Measurements from ENCODE around the gene VAMP1. TPM values are rescaled to one million over a fixed set of nuclear protein-coding genes. Genes with fewer than 3 reads are reported as not detected.
A peak's percentile ranks its signal among the peaks of the same experiment; 100 is the strongest.
"Not testable (repeated sequence)": the region's sequence is repeated elsewhere in the genome, so short reads cannot be mapped to it uniquely, and the experiment has no call there.

The VAMP1 gene, protein sequence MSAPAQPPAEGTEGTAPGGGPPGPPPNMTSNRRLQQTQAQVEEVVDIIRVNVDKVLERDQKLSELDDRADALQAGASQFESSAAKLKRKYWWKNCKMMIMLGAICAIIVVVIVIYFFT
- total RNA-seq = 100 to 1,000 TPM in 1 of 2 donors, 10 to 100 TPM in 1; 47.6 to 151 TPM

GRCh38 chr12:6470375-6471163 lies at the start of gene VAMP1:
VAMP1 (minus strand) TSS chr12:6470677; CDS start chr12:6470531, 146 bp downstream.
- H3K9me3 Mint-ChIP-seq = no peaks in the 10 kb centered on the region
- H3K27ac Mint-ChIP-seq = peak within 1 kb of the TSS; percentile 86 to 97

DNA sequence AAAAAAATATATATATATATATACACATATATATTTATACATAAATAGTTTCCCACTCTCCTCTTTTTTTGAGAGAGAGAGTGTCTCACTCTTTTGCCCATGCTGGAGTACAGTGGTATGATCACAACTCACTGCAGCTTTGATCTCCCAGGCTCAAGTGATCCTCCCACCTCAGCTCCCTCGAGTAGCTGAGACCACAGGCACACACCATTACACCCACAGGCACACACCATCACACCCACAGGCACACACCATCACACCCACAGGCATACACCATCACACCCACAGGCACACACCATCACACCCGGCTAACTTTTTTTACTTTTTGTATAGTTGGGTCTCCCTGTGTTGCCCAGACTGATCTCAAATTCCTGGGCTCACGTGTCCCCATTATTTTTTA lies 49.7 kb upstream of the VAMP1 start:
- peak overlapping the region in 1 of 2 donors; percentile 65 for H3K27ac Mint-ChIP-seq
- ATAC-seq = no peak
- no peak for DNase-seq (ENCODE audit: low spot score in 2 of 2)
- no peaks in the 10 kb centered on the region for H3K9me3 Mint-ChIP-seq
- H3K36me3 Mint-ChIP-seq = peaks cover 44 to 47% of the 10 kb centered on the region in 2 donors

More at GRCh38 chr12:6470375-6471163, at the start of gene VAMP1:
- ATAC-seq (peak; percentile 88 to 90), DNase-seq (ENCODE audit: low spot score in 2 of 2) (peak; percentile 98)
- peaks cover 33 to 48% of the 10 kb centered on the region in 2 donors for H3K36me3 Mint-ChIP-seq

- H3K36me3 Mint-ChIP-seq = peaks cover 20 to 30% of the 10 kb centered on the region in 2 donors
- ATAC-seq (no peak), DNase-seq (ENCODE audit: low spot score in 2 of 2) (no peak)
- H3K27ac Mint-ChIP-seq = peak overlapping the region in 1 of 2 donors; percentile 34
- H3K9me3 Mint-ChIP-seq = no peaks in the 10 kb centered on the region
These were observed 37.6 kb upstream of the VAMP1 start for GRCh38 chr12:6508087-6508486.

DNA sequence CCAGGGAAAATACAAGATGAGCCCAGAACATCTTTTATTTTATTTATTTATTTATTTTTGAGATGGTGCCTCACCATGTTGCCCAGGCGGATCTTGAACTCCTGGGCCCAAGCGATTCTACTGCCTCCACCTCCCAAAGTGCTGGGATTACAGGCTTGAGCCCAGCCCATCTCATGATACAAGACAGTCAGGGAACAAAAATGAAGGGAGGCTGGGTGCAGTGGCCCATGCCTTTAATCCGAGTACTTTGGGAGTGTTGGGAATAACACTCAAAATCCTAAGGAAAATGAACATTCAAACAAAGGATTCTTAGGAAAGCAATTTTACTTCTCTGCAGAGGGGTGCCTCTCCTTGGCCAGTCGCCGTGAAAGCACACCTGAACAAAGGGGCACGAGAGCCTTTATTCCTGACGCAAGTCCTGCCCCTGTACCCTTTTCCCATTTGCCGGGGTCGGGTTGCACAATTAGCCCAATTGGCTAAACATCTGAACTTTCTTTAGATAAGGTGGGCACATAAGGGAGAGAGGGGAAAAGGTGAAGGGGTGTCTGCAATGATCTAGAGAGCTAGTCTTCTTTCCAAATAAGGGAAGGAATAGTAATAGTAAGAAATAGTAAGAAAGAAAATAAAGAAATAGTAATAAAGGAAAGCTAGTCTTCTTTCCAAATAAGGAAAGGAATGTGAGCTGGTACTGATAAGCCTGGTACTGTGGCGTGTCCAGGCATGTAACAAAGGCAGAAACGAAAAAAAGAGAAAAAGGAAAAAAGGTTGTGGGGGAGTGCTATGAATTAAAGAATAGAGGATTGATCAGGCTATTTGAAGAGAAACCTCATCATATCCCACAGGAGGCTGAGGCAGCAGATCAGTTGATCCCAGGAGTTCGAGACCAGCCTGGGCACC lies 36.9 kb upstream of the VAMP1 start:
- no peak for DNase-seq (ENCODE audit: low spot score in 2 of 2)
- H3K36me3 Mint-ChIP-seq = peaks cover 13 to 22% of the 10 kb centered on the region in 2 donors
- H3K27ac Mint-ChIP-seq = no peak overlapping the region

DNA sequence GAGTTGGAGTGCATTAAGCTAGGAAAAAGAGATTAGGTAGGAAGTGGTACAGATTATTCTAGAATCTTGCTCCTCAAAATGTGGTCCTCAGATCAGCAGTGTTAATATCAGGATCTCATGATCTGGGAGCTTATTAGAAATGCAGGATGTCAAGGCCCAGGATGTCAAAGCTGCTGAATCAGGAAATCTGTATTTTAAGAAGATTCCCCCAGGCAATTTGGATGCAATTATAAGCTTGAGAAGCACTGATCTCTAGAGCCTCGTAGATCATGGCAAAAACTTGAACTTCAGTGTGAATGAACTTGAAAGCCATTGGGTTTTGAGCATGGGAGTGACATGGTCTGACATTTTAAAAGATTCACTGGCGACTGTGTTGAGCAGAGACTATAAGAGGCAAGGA lies 30.0 kb upstream of the VAMP1 start:
- no peak overlapping the region for H3K27ac Mint-ChIP-seq
- H3K36me3 Mint-ChIP-seq = peaks cover 7 to 12% of the 10 kb centered on the region in 2 donors
- no peaks in the 10 kb centered on the region for H3K9me3 Mint-ChIP-seq
- DNase-seq (ENCODE audit: low spot score in 2 of 2) = no peak
- no peak for ATAC-seq

More for the DNA sequence above, 36.9 kb upstream of the VAMP1 start:
- ATAC-seq = no peak
- H3K9me3 Mint-ChIP-seq = no peaks in the 10 kb centered on the region

GRCh38 chr12:6497291-6497690 lies 26.8 kb upstream of the VAMP1 start:
- H3K36me3 Mint-ChIP-seq = peaks cover 29 to 34% of the 10 kb centered on the region in 2 donors
- not testable (repeated sequence) for DNase-seq (ENCODE audit: low spot score in 2 of 2); H3K9me3 Mint-ChIP-seq; ATAC-seq
- H3K27ac Mint-ChIP-seq = peak overlapping the region in 1 of 2 donors; percentile 63

GRCh38 chr12:6494968-6495367 lies 24.5 kb upstream of the VAMP1 start:
- ATAC-seq = no peak

GRCh38 chr12:6494258-6494743 lies 23.8 kb upstream of the VAMP1 start:
- no peak for DNase-seq (ENCODE audit: low spot score in 2 of 2)
- peak overlapping the region; percentile 93 to 98 for H3K27ac Mint-ChIP-seq
- no peaks in the 10 kb centered on the region for H3K9me3 Mint-ChIP-seq
- ATAC-seq = peak in 1 of 2 donors; percentile 7
- peaks cover 36 to 41% of the 10 kb centered on the region in 2 donors for H3K36me3 Mint-ChIP-seq

More at GRCh38 chr12:6494968-6495367, 24.5 kb upstream of the VAMP1 start:
- Mint-ChIP-seq H3K36me3 (peaks cover 36 to 41% of the 10 kb centered on the region in 2 donors), H3K27ac (peak overlapping the region; percentile 93 to 98), H3K9me3 (no peaks in the 10 kb centered on the region)
- DNase-seq (ENCODE audit: low spot score in 2 of 2) = no peak

DNA sequence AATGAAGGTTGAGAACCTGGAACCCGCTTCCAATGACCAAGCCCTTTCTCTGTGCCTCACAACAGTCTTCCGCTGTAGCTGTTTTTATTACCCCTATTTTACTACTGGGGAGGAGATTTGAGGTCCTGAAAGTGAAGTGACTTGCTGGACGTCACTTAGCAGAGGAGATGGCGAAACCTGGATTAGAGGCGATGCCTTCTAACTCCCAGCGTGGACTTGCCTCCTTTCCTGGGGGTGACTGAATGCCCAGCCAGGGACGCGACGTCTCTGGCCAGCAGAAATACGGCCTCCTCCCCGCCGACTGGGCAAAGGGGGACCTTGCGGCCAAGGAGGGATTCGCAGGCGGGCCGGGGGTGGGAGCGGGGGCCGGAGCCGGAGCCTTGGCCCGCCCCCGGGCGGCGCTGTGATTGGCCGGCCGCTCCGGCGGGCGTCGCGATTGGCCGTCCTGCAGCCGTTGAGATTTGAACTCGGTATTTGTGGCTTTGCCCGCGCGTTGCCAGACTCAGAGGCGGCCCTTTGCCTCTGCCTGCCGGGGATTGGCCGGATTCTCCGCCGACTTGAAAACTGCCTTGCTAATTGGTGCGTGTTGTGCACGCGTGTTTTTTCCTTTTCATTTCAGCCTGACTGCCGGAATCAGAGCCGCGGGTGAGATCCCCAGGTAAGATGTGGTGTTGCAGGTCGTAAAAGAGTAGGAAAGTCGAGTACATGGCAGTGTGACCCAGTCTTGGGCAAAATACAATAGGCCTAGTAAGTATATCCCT lies 23.2 kb upstream of the VAMP1 start, which contains the start of gene NCAPD2:
Gene NCAPD2, plus strand, starts transcription at position 606 of the 761 bp plus-strand sequence. CDS start 997 bp downstream, outside the sequence.
- ATAC-seq (peak; percentile 88), DNase-seq (ENCODE audit: low spot score in 2 of 2) (peak; percentile 93 to 98)
- Mint-ChIP-seq H3K36me3 (peaks cover 36% of the 10 kb centered on the region in 2 donors), H3K27ac (peak within 1 kb of the TSS; percentile 95 to 98), H3K9me3 (no peaks in the 10 kb centered on the region)

DNA sequence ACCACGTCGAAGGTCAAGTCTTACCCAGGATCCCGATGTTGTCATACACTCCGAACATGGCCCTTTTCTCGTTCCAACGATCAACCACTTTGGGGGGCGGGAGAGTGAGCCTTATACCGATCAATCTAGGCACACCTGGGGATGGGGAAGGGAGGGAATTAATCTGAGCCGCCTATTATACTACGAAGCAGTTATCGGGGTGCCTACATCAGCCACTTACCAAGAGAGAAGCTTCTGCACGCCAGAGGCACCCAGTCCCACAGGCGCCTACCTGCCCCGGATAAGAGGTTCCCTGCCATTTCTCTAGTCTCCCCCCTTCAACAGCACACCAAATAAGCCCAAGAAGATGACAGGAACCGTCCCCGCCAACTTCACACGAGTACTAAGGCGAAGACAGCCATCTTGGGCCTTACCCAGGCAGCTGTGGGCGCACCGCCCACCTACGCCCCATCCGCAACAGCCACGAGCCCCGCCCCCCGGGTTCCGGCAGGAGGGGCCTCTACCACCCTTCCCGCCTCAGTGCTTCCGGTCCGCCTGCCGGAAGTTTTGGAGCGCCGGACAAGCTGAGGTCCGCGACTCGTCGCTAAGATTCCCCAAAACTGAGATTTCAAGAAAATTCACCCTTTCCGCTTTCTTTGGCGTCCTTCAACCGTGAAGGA lies 22.5 kb upstream of the VAMP1 start, which contains the start of gene MRPL51:
Gene MRPL51, minus strand, starts transcription at position 425 of the 659 bp plus-strand sequence. Its CDS starts 126 bp downstream, at position 299.
- Mint-ChIP-seq H3K27ac (peak within 1 kb of the TSS; percentile 95 to 98), H3K36me3 (peaks cover 35 to 36% of the 10 kb centered on the region in 2 donors)

GRCh38 chr12:6490673-6491072 lies 20.2 kb upstream of the VAMP1 start:
- not testable (repeated sequence) for ATAC-seq; H3K9me3 Mint-ChIP-seq; H3K27ac Mint-ChIP-seq; DNase-seq (ENCODE audit: low spot score in 2 of 2)
- peaks cover 31% of the 10 kb centered on the region in 2 donors for H3K36me3 Mint-ChIP-seq

More for the DNA sequence above, 22.5 kb upstream of the VAMP1 start, which contains the start of gene MRPL51:
- peak; percentile 82 to 85 for ATAC-seq
- peak; percentile 97 to 99 for DNase-seq (ENCODE audit: low spot score in 2 of 2)
- H3K9me3 Mint-ChIP-seq = no peaks in the 10 kb centered on the region

DNA sequence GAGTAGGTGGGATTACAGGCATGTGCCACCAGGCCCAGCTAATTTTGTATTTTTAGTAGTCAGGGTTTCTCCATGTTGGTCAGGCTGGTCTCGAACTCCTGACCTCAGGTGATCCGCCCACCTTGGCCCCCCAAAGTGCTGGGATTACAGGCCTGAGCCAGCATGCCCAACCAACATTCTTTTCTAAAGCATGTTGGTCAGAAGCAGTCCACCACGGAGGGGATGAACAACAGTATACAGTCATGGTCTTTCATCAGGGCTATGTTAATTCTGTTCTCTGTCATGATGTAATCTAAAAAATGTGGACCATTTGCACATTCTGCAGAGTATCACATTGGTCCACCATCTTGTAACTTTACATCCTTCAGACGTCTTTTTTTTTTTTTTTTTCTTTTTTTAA lies 19.0 kb upstream of the VAMP1 start:
- DNase-seq (ENCODE audit: low spot score in 2 of 2) = no peak
- Mint-ChIP-seq H3K9me3 (no peaks in the 10 kb centered on the region), H3K27ac (no peak overlapping the region), H3K36me3 (peaks cover 19% of the 10 kb centered on the region in 2 donors)
- ATAC-seq = no peak

GRCh38 chr12:6488240-6488639 lies 17.8 kb upstream of the VAMP1 start:
- no peak overlapping the region for H3K27ac Mint-ChIP-seq
- DNase-seq (ENCODE audit: low spot score in 2 of 2) (no peak), ATAC-seq (no peak)
- H3K9me3 Mint-ChIP-seq = no peaks in the 10 kb centered on the region
- H3K36me3 Mint-ChIP-seq = peaks cover 14 to 17% of the 10 kb centered on the region in 2 donors

GRCh38 chr12:6478416-6478815 lies 7.9 kb upstream of the VAMP1 start:
- no peak for DNase-seq (ENCODE audit: low spot score in 2 of 2)
- no peak for ATAC-seq
- H3K36me3 Mint-ChIP-seq = no peaks in the 10 kb centered on the region
- no peaks in the 10 kb centered on the region for H3K9me3 Mint-ChIP-seq
- H3K27ac Mint-ChIP-seq = no peak overlapping the region

Data from activated naive CD4-positive, alpha-beta T cell treated with anti-CD3 and anti-CD28 coated beads, Interleukin-2, amount 50 U/mL, for 72 hours (primary cell).